KBM-7 (cell line): ENCODE measurements around the gene IGFLR1.
"Not testable (repeated sequence)": the region's sequence is repeated elsewhere in the genome, so short reads cannot be mapped to it uniquely, and the experiment has no call there.

Source experiments
- DNase-seq: peaks from one replicate; pipeline ENCODE4 v3.0.0-alpha.2; 2015
- in situ Hi-C: fragments of 300-500 bp; cut with MboI; formaldehyde crosslinking; loops from 2 replicates; pipeline ENCODE4 v1.14.3; 2020; ENCODE audit warnings: low sequenced_read_pairs, low pct_unique_long_range_greater_than_20kb, mixed read lengths

Gene IGFLR1

GRCh38 chr19:35779033-35779432, 36.8 kb upstream of the IGFLR1 start:
- in situ Hi-C loops: no loop called here
- DNase-seq: no peak

GRCh38 chr19:35777961-35778360, 35.7 kb upstream of the IGFLR1 start:
- in situ Hi-C loops: no loop called here
- no peak for DNase-seq

GRCh38 chr19:35777086-35777841, 35.0 kb upstream of the IGFLR1 start:
- in situ Hi-C loops: no loop called here

GRCh38 chr19:35776102-35776788, 34.0 kb upstream of the IGFLR1 start:
- DNase-seq: no peak
- in situ Hi-C loops: no loop called here

More at GRCh38 chr19:35777086-35777841, 35.0 kb upstream of the IGFLR1 start:
- DNase-seq: no peak

GRCh38 chr19:35775298-35776101, 33.2 kb upstream of the IGFLR1 start, which contains the start of gene ARHGAP33:
TSS of gene ARHGAP33 (plus strand) at chr19:35775564. CDS start at chr19:35775659, 95 bp downstream.
- in situ Hi-C loops: no loop called here
- peak; percentile 96 for DNase-seq

- in situ Hi-C loops: no loop called here
- DNase-seq: no peak
These were observed 32.7 kb upstream of the IGFLR1 start for GRCh38 chr19:35775046-35775297.

GRCh38 chr19:35774274-35775045, 32.2 kb upstream of the IGFLR1 start:
- no peak for DNase-seq
- in situ Hi-C loops: no loop called here

GRCh38 chr19:35773020-35773806, 31.0 kb upstream of the IGFLR1 start:
- DNase-seq: no peak
- in situ Hi-C loops: no loop called here

- in situ Hi-C loops: not testable (repeated sequence)
These were observed 30.1 kb upstream of the IGFLR1 start for GRCh38 chr19:35772362-35772761.

GRCh38 chr19:35768082-35768421, 25.8 kb upstream of the IGFLR1 start:
- DNase-seq: no peak
- in situ Hi-C loops: no loop called here

More at GRCh38 chr19:35772362-35772761, 30.1 kb upstream of the IGFLR1 start:
- not testable (repeated sequence) for DNase-seq

- in situ Hi-C loops: no loop called here
- DNase-seq: no peak
These were observed 25.2 kb upstream of the IGFLR1 start for GRCh38 chr19:35767288-35768081.

- no peak for DNase-seq
These were observed 24.4 kb upstream of the IGFLR1 start for GRCh38 chr19:35766571-35767104.

GRCh38 chr19:35764432-35765315, 22.4 kb upstream of the IGFLR1 start:
- in situ Hi-C loops: no loop called here
- no peak for DNase-seq

More at GRCh38 chr19:35766571-35767104, 24.4 kb upstream of the IGFLR1 start:
- in situ Hi-C loops: no loop called here

- no peak for DNase-seq
- in situ Hi-C loops: no loop called here
These were observed 18.6 kb upstream of the IGFLR1 start for GRCh38 chr19:35760711-35761349.

- no peak for DNase-seq
- in situ Hi-C loops: no loop called here
These were observed 17.4 kb upstream of the IGFLR1 start for GRCh38 chr19:35759697-35760096.
